NCI-H2196 (cell line): ENCODE data around the gene ITGAL.
"Not testable (repeated sequence)": the region's sequence is repeated elsewhere in the genome, so short reads cannot be mapped to it uniquely, and the experiment has no call there.

Experiments
- DNase-seq: peaks from one replicate; lab custom pipeline; 2025; ENCODE audit not compliant: unreplicated experiment; lab: John Stamatoyannopoulos, UW

The ITGAL gene

DNA sequence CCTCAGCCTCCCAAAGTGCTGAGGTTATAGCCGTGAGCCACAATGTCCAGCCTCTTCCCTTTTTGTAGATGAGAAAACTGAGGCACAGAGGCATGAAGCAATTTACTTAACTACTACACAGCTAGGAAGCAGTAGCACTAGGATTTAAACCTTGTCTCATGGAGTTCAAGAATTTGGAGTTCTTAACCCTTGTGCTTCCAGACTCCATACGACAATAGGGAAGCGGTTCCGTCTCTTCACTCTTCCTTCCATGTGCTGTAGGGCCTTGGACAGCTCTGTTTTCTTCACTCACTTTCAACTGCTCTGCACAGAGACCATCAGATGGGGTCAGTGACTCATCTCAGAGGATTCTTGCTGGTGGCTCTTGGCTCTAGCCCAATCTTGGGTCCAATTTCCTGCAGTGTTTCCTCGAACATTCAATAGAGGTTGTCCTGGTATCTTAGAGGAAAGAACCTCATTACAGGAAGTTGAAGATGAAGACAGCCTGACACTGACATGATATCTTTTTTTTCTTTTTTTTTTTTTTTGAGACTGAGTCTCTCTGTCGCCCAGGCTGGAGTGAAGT is 19.3 kb downstream of the ITGAL start:
- DNase-seq: peak; percentile 38

DNA sequence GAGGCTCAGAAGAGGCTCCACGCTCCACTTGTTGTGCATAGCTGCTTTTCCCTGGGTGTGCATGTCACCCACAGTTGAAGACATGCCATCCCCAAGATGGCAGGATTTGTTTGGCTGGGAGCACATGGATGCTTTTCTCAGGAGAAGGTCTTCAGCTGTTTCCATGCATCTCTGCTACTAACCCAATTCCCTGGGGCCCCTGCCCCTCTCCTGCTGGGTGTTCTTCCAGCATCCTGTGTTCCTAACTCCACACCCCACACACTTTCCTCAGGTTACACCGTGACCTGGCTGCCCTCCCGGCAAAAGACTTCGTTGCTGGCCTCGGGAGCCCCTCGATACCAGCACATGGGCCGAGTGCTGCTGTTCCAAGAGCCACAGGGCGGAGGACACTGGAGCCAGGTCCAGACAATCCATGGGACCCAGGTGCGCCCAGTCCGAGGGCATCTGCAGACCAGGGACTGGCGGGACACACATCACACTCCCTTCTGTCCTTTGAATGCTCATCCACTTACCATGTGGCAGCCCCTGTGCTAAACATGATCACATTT is 21.5 kb downstream of the ITGAL start:
- DNase-seq: no peak

DNA sequence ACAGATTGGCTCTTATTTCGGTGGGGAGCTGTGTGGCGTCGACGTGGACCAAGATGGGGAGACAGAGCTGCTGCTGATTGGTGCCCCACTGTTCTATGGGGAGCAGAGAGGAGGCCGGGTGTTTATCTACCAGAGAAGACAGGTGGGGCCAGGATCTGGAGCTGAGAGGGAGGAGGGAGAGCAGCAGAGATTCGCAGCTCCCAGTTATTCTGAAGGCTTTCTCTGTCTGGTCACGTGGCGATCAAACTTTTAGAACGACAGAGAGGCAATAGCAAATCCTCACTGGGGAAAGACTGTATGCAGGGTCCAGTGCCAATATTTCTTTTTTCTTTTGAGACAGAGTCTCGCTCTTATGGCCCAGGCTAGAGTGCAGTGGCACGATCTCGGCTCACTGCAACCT is 22.2 kb downstream of the ITGAL start:
- no peak for DNase-seq

DNA sequence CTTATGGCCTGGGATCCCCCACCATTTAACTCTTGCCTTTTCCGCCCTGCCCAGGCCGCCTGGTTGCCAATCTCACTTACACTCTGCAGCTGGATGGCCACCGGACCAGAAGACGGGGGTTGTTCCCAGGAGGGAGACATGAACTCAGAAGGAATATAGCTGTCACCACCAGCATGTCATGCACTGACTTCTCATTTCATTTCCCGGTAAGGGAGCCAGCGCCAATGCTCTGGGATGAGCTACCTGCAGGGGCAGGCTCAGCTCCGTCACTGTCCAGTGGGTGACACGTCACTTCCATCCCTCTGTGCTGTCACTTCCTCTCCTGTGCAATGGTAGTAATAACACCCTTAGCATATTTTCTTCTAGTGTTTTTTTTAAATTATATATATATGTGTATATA is 26.7 kb downstream of the ITGAL start:
- DNase-seq: no peak

DNA sequence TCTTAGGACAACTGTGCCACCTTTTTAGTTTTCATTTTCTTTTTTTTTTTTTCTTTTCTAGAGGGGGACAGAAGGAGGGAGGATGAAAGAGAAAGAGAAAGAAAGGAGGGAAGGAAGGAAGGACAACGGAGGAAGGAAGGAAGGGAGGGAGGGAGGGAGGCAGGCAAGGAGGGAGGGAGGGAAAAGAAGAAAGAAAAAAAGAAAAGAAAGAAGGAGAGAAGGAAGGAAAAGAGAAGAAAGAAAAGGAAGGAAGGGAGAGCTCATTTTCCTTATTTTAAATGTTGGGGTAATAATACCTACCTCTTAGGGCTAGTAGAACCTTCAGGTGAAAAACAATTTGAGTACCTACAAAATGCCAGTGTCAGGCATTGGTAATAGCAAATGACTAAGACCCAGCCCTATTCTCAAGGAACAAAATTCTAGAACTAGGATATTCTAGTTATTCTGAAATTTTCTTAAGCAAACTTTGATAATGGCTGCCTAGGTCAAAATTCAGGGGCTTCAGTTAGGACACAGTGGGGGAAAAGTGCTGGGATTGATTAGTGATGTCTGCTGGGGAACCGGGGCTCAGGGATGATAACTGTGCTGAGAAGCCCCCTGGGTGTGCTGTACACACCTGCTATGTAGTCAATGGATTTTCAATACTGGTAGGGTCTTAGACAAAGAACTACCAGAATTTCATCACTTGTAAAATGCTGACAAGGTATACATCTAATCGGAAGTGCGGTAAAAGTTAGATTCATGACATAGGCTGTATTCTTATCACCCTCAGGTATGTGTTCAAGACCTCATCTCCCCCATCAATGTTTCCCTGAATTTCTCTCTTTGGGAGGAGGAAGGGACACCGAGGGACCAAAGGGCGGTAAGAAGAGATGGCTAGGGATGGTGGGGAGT is 31.1 kb downstream of the ITGAL start:
- no peak for DNase-seq

DNA sequence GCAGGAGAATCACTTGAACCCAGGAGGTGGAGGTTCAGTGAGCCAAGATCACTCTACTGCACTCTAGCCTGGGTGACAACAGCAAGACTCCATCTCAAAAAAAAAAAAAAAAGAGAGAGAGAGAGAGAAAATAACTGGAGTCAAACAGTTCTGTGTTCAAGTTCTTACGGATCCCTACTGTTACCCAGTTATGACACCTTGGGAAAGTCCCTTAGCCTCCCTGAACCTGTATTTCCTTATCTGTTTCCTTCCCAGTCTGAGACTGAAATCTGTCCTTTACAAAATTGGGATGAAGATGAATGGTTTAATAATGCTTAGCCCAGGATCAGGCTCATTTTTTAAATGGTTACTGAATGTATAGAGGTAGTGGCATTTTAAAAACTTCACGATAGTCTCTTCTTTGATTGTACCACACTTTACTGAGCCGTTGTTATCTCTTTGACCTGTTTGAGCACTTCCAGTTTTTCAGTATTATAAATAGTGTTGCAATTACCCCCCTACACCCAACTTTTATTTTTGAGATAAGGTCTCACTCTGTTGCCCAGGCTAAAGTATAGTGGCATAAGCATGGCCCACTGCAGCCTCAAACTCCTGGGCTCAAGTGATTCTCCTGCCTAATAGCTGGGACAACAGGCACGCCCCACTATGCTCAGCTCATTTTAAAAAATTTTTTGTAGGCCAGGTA is 36.7 kb downstream of the ITGAL start:
- DNase-seq: no peak

DNA sequence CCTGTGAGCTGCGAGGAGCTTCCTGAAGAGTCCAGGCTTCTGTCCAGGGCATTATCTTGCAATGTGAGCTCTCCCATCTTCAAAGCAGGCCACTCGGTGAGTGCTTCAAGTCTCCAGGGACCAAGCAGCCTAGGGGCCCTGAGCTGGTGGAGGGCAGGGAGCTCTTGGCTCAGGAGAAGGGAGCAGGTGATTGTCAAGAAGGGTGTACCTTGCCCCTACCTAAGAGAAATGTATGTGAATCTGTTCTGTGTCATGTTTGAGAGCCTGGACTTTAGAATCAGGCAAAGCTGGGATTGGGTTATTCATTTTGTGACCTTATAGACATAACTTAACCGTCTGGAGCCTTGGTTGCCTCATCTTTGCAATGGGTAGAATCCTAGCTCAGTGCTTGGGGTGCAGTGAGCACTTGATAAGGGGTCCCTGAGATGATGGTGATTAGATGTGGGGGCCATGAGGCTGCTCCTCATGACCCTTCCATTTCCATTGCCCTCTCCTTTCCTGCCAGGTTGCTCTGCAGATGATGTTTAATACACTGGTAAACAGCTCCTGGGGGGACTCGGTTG is 37.9 kb downstream of the ITGAL start:
- DNase-seq: no peak

DNA sequence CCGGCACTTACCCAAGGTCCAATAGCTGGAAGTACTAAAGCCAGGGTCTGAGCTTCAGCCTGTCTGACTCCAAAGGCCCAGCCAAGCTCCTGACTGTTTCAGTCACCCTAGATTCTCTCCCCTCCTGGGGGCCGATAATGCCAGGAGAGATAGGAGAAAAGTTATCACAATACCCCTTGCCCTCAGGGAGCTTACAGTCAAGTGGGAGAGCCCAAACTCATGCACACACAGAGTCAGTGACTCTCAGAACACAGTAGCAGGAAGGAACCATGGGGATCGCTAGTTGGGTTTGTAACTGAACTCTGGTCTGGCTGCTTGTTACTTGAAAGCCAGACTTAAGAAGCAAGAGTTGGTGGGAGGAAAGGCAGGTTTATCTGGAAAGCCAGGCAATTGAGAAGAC is 39.0 kb downstream of the ITGAL start:
- DNase-seq: no peak

DNA sequence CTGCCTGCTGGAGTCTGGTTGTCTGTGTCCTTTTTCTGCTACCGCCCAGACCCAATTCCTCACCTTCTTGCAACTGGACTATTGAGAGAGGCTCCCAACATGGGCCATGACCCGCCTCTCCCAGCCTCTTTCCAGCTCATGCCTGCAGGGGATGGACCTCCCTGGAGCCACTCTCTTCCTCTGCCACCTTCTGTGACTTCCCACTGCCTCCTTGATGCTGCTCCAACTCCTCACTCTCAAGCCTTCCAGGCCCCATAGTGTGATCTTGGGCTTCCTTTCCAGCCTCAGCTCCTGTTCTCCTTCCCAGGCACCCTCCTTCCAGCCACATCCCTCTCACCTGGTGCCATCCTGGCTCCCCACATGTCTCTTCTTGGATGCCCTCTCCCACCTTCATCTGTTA is 42.7 kb downstream of the ITGAL start:
- DNase-seq: no peak

DNA sequence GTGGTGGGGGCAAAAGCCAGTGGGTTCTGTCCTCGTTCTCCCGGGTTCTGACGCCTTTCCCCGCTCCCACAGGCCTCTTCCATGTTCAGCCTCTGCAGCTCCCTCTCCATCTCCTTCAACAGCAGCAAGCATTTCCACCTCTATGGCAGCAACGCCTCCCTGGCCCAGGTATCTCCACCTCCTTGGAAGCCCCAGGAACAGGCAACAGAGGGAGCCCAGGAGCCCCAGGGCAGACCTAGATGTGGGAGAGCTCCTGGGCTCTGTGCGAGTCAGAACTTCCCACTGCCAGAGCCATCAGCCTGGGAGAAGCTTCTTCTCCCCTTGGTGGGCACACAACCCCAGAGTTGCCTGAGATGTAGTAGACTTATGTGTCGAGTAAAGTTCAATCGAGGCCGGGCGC is 46.0 kb downstream of the ITGAL start:
- no peak for DNase-seq

DNA sequence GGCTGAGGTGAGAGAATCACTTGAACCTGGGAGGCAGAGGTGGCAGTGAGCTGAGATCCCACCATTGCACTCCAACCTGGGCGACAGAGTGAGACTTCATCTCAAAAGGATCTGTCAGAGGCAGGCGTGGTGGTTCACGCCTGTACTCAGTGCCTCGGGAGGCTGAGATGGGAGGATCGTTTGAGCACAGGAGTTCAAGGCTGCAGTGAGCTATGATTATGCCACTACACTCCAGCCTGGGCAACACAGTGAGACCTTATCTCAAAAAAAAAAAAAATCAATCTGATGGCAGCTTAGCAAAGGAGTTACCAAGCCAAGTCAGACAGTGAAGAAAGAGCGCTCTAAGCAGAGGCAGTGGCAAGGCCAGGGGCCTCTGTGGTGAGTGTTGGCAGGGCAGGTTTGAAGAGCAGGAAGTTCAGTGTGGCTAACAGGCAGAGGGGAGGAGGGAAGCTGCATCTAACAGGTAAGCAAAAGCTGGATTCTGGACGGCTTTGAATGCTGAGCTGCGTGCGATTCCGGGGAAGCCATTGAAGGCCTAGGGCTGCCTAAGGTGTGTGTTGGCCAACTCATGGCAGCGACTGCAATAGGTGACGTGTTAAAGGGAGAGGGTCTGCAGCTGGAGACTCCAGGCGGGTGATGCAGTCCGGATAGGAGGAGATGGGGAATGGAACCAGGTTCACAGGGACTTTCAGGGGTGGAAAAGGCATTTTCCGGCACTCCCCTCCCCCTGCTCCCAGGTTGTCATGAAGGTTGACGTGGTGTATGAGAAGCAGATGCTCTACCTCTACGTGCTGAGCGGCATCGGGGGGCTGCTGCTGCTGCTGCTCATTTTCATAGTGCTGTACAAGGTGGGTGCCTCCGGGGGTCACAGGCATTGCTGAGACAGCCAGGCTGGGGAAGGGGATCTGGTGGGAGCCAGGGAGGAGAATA is 46.8 kb downstream of the ITGAL start:
- DNase-seq: no peak

DNA sequence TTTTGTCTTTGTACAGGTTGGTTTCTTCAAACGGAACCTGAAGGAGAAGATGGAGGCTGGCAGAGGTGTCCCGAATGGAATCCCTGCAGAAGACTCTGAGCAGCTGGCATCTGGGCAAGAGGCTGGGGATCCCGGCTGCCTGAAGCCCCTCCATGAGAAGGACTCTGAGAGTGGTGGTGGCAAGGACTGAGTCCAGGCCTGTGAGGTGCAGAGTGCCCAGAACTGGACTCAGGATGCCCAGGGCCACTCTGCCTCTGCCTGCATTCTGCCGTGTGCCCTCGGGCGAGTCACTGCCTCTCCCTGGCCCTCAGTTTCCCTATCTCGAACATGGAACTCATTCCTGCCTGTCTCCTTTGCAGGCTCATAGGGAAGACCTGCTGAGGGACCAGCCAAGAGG is 48.9 kb downstream of the ITGAL start:
- no peak for DNase-seq

DNA sequence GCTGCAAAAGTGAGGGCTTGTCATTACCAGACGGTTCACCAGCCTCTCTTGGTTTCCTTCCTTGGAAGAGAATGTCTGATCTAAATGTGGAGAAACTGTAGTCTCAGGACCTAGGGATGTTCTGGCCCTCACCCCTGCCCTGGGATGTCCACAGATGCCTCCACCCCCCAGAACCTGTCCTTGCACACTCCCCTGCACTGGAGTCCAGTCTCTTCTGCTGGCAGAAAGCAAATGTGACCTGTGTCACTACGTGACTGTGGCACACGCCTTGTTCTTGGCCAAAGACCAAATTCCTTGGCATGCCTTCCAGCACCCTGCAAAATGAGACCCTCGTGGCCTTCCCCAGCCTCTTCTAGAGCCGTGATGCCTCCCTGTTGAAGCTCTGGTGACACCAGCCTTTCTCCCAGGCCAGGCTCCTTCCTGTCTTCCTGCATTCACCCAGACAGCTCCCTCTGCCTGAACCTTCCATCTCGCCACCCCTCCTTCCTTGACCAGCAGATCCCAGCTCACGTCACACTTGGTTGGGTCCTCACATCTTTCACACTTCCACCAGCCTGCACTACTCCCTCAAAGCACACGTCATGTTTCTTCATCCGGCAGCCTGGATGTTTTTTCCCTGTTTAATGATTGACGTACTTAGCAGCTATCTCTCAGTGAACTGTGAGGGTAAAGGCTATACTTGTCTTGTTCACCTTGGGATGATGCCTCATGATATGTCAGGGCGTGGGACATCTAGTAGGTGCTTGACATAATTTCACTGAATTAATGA is 49.5 kb downstream of the ITGAL start:
- DNase-seq: no peak

DNA sequence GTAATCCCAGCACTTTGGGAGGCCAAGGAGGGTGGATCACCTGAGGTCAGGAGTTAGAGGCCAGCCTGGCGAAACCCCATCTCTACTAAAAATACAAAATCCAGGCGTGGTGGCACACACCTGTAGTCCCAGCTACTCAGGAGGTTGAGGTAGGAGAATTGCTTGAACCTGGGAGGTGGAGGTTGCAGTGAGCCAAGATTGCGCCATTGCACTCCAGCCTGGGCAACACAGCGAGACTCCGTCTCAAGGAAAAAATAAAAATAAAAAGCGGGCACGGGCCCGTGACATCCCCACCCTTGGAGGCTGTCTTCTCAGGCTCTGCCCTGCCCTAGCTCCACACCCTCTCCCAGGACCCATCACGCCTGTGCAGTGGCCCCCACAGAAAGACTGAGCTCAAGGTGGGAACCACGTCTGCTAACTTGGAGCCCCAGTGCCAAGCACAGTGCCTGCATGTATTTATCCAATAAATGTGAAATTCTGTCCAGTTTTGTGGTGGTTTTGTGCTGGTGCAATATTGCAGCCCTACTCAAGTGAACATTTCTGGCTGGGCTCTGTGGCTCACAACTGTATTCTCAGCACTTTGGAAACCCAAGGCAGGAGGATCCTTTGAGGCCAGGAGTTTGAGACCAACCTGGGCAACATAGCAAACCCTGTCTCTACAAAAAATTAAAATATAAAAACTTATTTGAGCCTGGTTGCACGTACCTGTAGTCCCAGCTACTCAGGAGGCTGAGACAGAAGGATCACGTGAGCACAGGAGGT is 50.3 kb downstream of the ITGAL start:
- not testable (repeated sequence) for DNase-seq

DNA sequence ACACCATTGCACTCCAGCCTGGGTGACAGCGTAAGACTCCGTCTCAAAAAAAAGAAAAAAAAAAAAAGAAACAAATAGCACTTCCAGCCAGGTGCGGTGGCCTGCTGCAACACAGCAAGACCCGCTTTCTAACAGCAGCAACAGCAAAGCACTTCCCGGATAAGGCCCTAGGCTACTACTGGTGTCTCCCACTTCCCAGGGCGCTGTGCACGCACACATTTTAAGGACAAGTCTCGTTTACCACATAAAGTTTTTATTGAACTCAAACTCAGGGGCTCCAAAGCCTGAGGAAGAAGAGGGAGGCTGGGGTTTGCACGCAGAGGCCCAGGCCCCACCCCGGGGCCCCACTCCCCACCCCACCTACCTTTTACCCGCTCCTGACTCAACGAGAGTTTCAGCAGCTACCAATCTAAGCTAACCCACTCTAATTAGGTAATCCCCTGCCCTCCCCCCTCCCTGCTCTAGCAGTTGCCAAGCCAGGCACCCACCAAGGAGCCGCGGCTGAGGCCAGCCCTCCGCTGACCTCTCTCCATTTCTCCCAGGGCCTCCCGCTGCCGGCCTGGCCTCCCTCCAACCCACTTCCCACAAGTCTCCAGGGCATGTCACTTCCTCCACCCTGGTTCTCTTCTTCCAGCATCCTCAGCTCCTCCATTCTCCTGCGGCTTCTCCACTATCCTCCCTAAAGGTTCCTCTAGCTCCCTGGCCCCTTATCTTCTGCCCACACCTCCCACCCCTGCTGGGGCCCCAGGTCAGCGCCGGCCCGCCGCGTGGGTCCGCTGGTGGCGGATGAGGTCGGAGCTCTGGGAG is 51.4 kb downstream of the ITGAL start:
- DNase-seq: no peak

DNA sequence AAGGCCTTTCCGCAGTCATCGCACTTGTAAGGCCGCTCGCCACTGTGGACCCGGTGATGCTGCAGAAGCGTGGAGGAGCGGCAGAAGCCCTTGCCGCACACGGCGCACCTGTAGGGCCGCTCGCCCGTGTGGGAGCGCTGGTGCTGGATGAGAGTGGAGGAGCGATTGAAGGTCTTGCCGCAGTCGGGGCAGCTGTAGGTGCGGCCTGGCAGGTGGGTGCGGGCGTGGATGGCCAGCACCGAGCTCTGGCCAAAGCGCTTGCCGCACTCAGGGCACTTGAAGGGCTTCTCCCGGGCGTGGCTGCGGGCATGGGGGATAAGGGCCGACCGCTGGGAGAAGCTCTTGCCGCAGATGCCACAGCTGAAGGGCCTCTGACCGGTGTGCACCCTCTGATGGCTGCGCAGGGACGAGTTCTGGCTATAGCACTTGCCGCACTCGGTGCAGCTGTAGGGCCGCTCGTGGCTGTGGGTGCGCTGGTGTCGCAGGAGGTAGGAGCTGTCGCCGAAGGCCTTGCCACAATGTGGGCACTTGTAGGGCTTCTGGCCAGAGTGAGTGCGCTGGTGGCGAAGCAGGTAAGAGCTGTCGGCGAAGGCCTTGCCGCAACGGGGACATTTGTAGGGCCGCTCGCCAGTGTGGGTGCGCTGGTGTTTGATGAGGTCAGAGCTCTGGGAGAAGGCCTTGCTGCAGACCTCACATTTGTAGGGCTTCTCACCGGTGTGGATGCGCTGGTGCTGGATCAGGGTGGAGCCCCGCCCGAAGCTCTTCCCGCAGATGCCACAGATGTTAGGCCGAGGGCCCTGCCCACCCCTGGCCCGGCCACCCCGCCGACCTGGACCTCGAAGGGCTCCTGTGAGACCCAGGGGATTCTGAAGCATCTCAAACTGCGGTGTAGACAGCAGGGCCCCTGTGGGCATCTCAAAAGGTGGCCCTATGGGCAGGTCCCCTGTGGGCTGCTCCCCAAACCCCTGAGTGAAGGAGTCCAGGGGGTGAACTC is 52.3 kb downstream of the ITGAL start:
- no peak for DNase-seq

DNA sequence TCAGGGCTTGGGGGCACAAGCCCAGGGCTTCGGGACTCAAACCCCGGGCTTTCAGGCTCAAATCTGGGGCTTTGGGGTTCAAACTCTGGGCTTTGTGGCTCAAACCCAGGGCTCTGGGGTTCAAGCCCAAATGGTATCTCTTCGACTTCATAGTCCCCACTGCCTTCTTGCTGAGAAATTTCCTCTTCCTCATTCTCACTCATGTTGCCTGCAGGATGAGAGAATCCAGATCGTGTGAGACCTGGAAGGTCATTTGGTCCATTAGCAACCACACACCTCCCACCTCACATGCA is 53.2 kb downstream of the ITGAL start:
- DNase-seq: no peak
